SK-N-SH treated with all-trans-retinoic acid at 6 μM for 48 hours (cell line): ENCODE measurements around the gene PLD5.

Source experiments
- ATAC-seq: fragments of 200-7000 bp; cut with Tn5 transposase; 3 replicates; pipeline ENCODE4 v1.9.1; 2020; ENCODE audit warnings: mild to moderate bottlenecking, moderate library complexity
- ARNTL ChIP-seq: fragments of 450-650 bp; formaldehyde crosslinking; IDR thresholded peaks from 2 replicates; pipeline ENCODE4 v1.5.0; 2020; ENCODE audit warnings: low read depth, mild to moderate bottlenecking, moderate library complexity, borderline replicate concordance
- BACH2 ChIP-seq: fragments of 250-450 bp; sonication (Bioruptor Pico); IDR thresholded peaks from 2 replicates; pipeline ENCODE4 v1.9.0; 2021; ENCODE audit warnings: mild to moderate bottlenecking, borderline replicate concordance
- CREB5 ChIP-seq: fragments of 250-450 bp; sonication (Bioruptor Pico); IDR thresholded peaks from 2 replicates; pipeline ENCODE4 v1.5.1; 2020; ENCODE audit warnings: low read depth, mild to moderate bottlenecking, moderate library complexity
- CSDC2 ChIP-seq: fragments of 250-450 bp; sonication (Bioruptor Pico); IDR thresholded peaks from 2 replicates; pipeline ENCODE4 v1.5.0; 2020; ENCODE audit warnings: mild to moderate bottlenecking, moderate library complexity
- CSRNP3 ChIP-seq: fragments of 250-450 bp; sonication (Bioruptor Pico); IDR thresholded peaks from 2 replicates; pipeline ENCODE4 v1.5.1; 2021; ENCODE audit warnings: mild to moderate bottlenecking, moderate library complexity
- ESRRG ChIP-seq: fragments of 250-450 bp; sonication (Bioruptor Pico); IDR thresholded peaks from 2 replicates; pipeline ENCODE4 v1.6.1; 2021; ENCODE audit warnings: mild to moderate bottlenecking
- GLIS3 ChIP-seq: fragments of 250-450 bp; sonication (Bioruptor Pico); IDR thresholded peaks from 2 replicates; pipeline ENCODE4 v1.5.0; 2020; ENCODE audit warnings: mild to moderate bottlenecking, moderate library complexity
- ISL1 ChIP-seq: fragments of 250-450 bp; sonication (Bioruptor Pico); IDR thresholded peaks from 2 replicates; pipeline ENCODE4 v2.1.2; 2022; ENCODE audit warnings: mild to moderate bottlenecking, moderate library complexity
- OSR1 ChIP-seq: fragments of 250-450 bp; sonication (Bioruptor Pico); IDR thresholded peaks from 2 replicates; pipeline ENCODE4 v1.8.0; 2022; ENCODE audit warnings: moderate library complexity, mild to moderate bottlenecking, inconsistent platforms
- PATZ1 ChIP-seq: fragments of 250-450 bp; sonication (Bioruptor Pico); IDR thresholded peaks from 2 replicates; pipeline ENCODE4 v1.8.0; 2020; ENCODE audit warnings: mild to moderate bottlenecking, moderate library complexity, borderline replicate concordance
- POU6F1 ChIP-seq: fragments of 250-450 bp; sonication (Bioruptor Pico); IDR thresholded peaks from 2 replicates; pipeline ENCODE4 v1.8.0; 2021; ENCODE audit warnings: low read depth, mild to moderate bottlenecking, moderate library complexity, borderline replicate concordance
- PPARA ChIP-seq: fragments of 250-450 bp; sonication (Bioruptor Pico); IDR thresholded peaks from 2 replicates; pipeline ENCODE4 v1.5.0; 2020; ENCODE audit warnings: mild to moderate bottlenecking, borderline replicate concordance
- RARB ChIP-seq: fragments of 250-450 bp; sonication (Bioruptor Pico); IDR thresholded peaks from 2 replicates; pipeline ENCODE4 v1.8.0; 2021; ENCODE audit warnings: mild to moderate bottlenecking, moderate library complexity
- SNAI2 ChIP-seq: fragments of 250-450 bp; sonication (Bioruptor Pico); IDR thresholded peaks from 2 replicates; pipeline ENCODE4 v1.5.0; 2020; ENCODE audit warnings: mild to moderate bottlenecking, moderate library complexity
- TCF4 ChIP-seq: fragments of 250-450 bp; sonication (Bioruptor Pico); IDR thresholded peaks from 2 replicates; pipeline ENCODE4 v1.8.0; 2021; ENCODE audit warnings: mild to moderate bottlenecking, moderate library complexity, borderline replicate concordance
- TOX ChIP-seq: fragments of 250-450 bp; sonication (Bioruptor Pico); IDR thresholded peaks from 2 replicates; pipeline ENCODE4 v1.8.0; 2021; ENCODE audit warnings: mild to moderate bottlenecking, moderate library complexity, borderline replicate concordance
- ZC3H10 ChIP-seq: fragments of 250-450 bp; sonication (Bioruptor Pico); IDR thresholded peaks from 2 replicates; pipeline ENCODE4 v1.5.1; 2021; ENCODE audit warnings: mild to moderate bottlenecking, moderate library complexity
- ZFP3 ChIP-seq: fragments of 250-450 bp; sonication (Bioruptor Pico); IDR thresholded peaks from 2 replicates; pipeline ENCODE4 v1.5.0; 2020; ENCODE audit warnings: mild to moderate bottlenecking, moderate library complexity
- ZFP30 ChIP-seq: fragments of 450-650 bp; formaldehyde crosslinking; IDR thresholded peaks from 2 replicates; pipeline ENCODE4 v1.5.0; 2022; ENCODE audit warnings: mild to moderate bottlenecking, moderate library complexity
- ZNF565 ChIP-seq: fragments of 450-650 bp; formaldehyde crosslinking; conservative IDR thresholded peaks from 2 replicates; pipeline ENCODE4 v1.5.0; 2020; ENCODE audit warnings: low read depth, mild to moderate bottlenecking, moderate library complexity
- ZNF70 ChIP-seq: fragments of 450-650 bp; formaldehyde crosslinking; IDR thresholded peaks from 2 replicates; pipeline ENCODE4 v1.5.0; 2020; ENCODE audit warnings: mild to moderate bottlenecking, moderate library complexity
- ZNF8 ChIP-seq: fragments of 450-650 bp; formaldehyde crosslinking; IDR thresholded peaks from 2 replicates; pipeline ENCODE4 v1.5.0; 2020; ENCODE audit warnings: mild to moderate bottlenecking, moderate library complexity

Gene PLD5

GRCh38 chr1:242065813-242066212 is 458.7 kb downstream of the PLD5 start:
- TF ChIP-seq GLIS3 (no peak), SNAI2 (CRISPR knock-in tag) (no peak), PATZ1 (CRISPR knock-in tag) (no peak), BACH2 (CRISPR knock-in tag) (no peak), ESRRG (CRISPR knock-in tag) (no peak), ZFP30 (no peak), ARNTL (CRISPR knock-in tag) (no peak), CSDC2 (CRISPR knock-in tag) (no peak), ISL1 (CRISPR knock-in tag) (no peak), OSR1 (CRISPR knock-in tag) (no peak), POU6F1 (no peak), PPARA (CRISPR knock-in tag) (no peak), CREB5 (CRISPR knock-in tag) (no peak)
- TF ChIP-seq, all 23 proteins: peak for 0
- ATAC-seq: no peak

- no peak for TF ChIP-seq ZFP30
- no peak for TF ChIP-seq GLIS3
- TF ChIP-seq SNAI2 (CRISPR knock-in tag): no peak
- no peak for TF ChIP-seq ZFP3 (CRISPR knock-in tag)
- TF ChIP-seq ZNF70 (CRISPR knock-in tag): no peak
- TF ChIP-seq TOX (CRISPR knock-in tag): no peak
- no peak for TF ChIP-seq ESRRG (CRISPR knock-in tag)
- no peak for TF ChIP-seq ISL1 (CRISPR knock-in tag)
- no peak for TF ChIP-seq ZNF565 (CRISPR knock-in tag)
- no peak for TF ChIP-seq RARB (CRISPR knock-in tag)
- no peak for TF ChIP-seq ARNTL (CRISPR knock-in tag)
- no peak for TF ChIP-seq ZNF8 (CRISPR knock-in tag)
- TF ChIP-seq ZC3H10 (CRISPR knock-in tag): no peak
- no peak for TF ChIP-seq CSRNP3 (CRISPR knock-in tag)
- no peak for TF ChIP-seq BACH2 (CRISPR knock-in tag)
- TF ChIP-seq TCF4 (CRISPR knock-in tag): no peak
- no peak for TF ChIP-seq PATZ1 (CRISPR knock-in tag)
- TF ChIP-seq, all 23 proteins: peak for 0
- no peak for ATAC-seq
Observed at GRCh38 chr1:242062271-242062670, 462.2 kb downstream of the PLD5 start.

GRCh38 chr1:242059976-242060375 is 464.5 kb downstream of the PLD5 start:
- no peak for ATAC-seq
- no peak for TF ChIP-seq ZNF8 (CRISPR knock-in tag)
- TF ChIP-seq ZNF70 (CRISPR knock-in tag): no peak
- no peak for TF ChIP-seq PATZ1 (CRISPR knock-in tag)
- TF ChIP-seq CSRNP3 (CRISPR knock-in tag): no peak
- no peak for TF ChIP-seq ISL1 (CRISPR knock-in tag)
- no peak for TF ChIP-seq ESRRG (CRISPR knock-in tag)
- no peak for TF ChIP-seq OSR1 (CRISPR knock-in tag)
- no peak for TF ChIP-seq GLIS3
- TF ChIP-seq CREB5 (CRISPR knock-in tag): no peak
- TF ChIP-seq PPARA (CRISPR knock-in tag): no peak
- no peak for TF ChIP-seq ZC3H10 (CRISPR knock-in tag)
- TF ChIP-seq TOX (CRISPR knock-in tag): no peak
- TF ChIP-seq ARNTL (CRISPR knock-in tag): no peak
